ENCODE data around the gene CHRNG.

- TF ChIP-seq CTCF (IDR thresholded peaks at IDR 0.05; ENCODE audit: low read depth, low read length) (no peak), EZH2phosphoT487 (IDR thresholded peaks at IDR 0.05; ENCODE audit: low read depth) (no peak)
Measured at GRCh38 chr2:232508251-232508650, 31.2 kb upstream of the CHRNG start.

Data from OCI-LY3 (cell line).